PC-9 (cell line): ENCODE results near the gene MAPT.

Experiments used
- CTCF ChIP-seq: fragments of 200-600 bp; sonication (generic); conservative IDR thresholded peaks from 2 replicates; pipeline ENCODE4 v1.6.1; 2017; ENCODE audit warnings: mixed run types, antibody characterized with exemption, mild to moderate bottlenecking, moderate library complexity
- EZH2 ChIP-seq: fragments of 200-600 bp; sonication (generic); IDR thresholded peaks from 2 replicates; pipeline ENCODE4 v1.8.0; 2017; ENCODE audit warnings: antibody characterized with exemption, low read depth

- TF ChIP-seq CTCF (no peak), EZH2 (no peak)
Measured at GRCh38 chr17:45876539-45876938, 17.8 kb upstream of the MAPT start.
